ENCODE results near the gene HEPH.
"Not testable (repeated sequence)": the region's sequence is repeated elsewhere in the genome, so short reads cannot be mapped to it uniquely, and the experiment has no call there.

Gene HEPH

DNA sequence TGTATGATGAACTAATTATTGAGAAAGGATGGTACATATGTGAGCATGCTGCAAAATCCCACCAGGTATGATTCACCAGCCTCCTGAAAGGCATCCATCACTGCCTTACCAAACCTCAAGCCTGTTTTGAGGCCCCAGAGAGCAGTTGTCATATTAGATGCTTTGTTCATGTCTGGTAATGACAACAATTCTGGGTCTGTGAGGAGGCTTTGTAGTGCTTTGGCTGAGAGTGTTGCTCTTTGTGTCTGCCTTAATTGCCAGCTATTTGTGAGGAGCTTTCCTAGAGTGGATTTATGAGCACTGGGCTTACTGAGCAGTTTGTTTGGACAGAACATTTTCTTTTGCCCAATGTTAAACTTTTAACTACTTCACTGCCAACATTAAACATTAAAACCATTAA, 69.2 kb downstream of the HEPH start:
- Histone ChIP-seq H3K9me3 (ENCODE audit: severe bottlenecking) (no peaks in the 10 kb centered on the region), H3K4me3 (ENCODE audit: low read depth, low read length) (no peak overlapping the region), H3K36me3 (no peaks in the 10 kb centered on the region), H3K27me3 (ENCODE audit: insufficient read depth, low read depth, severe bottlenecking) (peaks cover 5% of the 10 kb centered on the region), H3K27ac (no peak overlapping the region)
- TF ChIP-seq, protein P1, sequence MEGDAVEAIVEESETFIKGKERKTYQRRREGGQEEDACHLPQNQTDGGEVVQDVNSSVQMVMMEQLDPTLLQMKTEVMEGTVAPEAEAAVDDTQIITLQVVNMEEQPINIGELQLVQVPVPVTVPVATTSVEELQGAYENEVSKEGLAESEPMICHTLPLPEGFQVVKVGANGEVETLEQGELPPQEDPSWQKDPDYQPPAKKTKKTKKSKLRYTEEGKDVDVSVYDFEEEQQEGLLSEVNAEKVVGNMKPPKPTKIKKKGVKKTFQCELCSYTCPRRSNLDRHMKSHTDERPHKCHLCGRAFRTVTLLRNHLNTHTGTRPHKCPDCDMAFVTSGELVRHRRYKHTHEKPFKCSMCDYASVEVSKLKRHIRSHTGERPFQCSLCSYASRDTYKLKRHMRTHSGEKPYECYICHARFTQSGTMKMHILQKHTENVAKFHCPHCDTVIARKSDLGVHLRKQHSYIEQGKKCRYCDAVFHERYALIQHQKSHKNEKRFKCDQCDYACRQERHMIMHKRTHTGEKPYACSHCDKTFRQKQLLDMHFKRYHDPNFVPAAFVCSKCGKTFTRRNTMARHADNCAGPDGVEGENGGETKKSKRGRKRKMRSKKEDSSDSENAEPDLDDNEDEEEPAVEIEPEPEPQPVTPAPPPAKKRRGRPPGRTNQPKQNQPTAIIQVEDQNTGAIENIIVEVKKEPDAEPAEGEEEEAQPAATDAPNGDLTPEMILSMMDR (IDR thresholded peaks at IDR 0.05; ENCODE audit: low read depth, low read length): no peak
- no peak for DNase-seq

DNA sequence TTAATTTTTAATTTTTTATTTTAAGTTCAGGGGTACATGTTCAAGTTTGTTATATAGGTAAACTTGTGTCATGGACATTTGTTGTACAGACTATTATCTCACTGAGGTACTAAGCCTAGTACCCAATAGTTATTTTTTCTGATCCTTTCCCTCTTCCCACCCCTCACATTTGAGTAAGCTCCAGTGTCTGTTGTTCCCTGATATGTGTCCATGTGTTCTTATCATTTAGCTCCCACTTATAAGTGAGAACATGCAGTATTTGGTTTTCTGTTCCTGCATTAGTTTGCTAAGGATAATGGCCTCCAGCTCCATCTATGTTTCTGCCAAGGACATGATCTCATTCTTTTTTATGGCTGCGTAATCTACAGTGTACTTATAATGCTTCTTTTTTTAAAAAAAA, 69.9 kb downstream of the HEPH start:
- H3K9me3 ChIP-seq (ENCODE audit: severe bottlenecking); H3K36me3 ChIP-seq; DNase-seq; H3K4me3 ChIP-seq (ENCODE audit: low read depth, low read length); H3K27me3 ChIP-seq (ENCODE audit: insufficient read depth, low read depth, severe bottlenecking); H3K27ac ChIP-seq: not testable (repeated sequence)

- Histone ChIP-seq H3K36me3 (no peaks in the 10 kb centered on the region), H3K4me3 (ENCODE audit: low read depth, low read length) (no peak overlapping the region), H3K27ac (no peak overlapping the region), H3K27me3 (ENCODE audit: insufficient read depth, low read depth, severe bottlenecking) (no peaks in the 10 kb centered on the region), H3K9me3 (ENCODE audit: severe bottlenecking) (no peaks in the 10 kb centered on the region)
- no peak for DNase-seq
- TF ChIP-seq, protein P1 (IDR thresholded peaks at IDR 0.05; ENCODE audit: low read depth, low read length): no peak
Observed at GRCh38 chrX:66255359-66255967, 91.4 kb downstream of the HEPH start.

GRCh38 chrX:66262807-66263206, 98.8 kb downstream of the HEPH start:
- TF ChIP-seq, protein P1 (IDR thresholded peaks at IDR 0.05; ENCODE audit: low read depth, low read length): no peak
- Histone ChIP-seq H3K27me3 (ENCODE audit: insufficient read depth, low read depth, severe bottlenecking) (no peaks in the 10 kb centered on the region), H3K36me3 (no peaks in the 10 kb centered on the region), H3K9me3 (ENCODE audit: severe bottlenecking) (no peaks in the 10 kb centered on the region), H3K27ac (no peak overlapping the region), H3K4me3 (ENCODE audit: low read depth, low read length) (no peak overlapping the region)
- DNase-seq: no peak
